GM21528 (cell line): ENCODE results near the gene CYP1B1.

Experiments
- ATAC-seq: cut with Tn5 transposase; IDR thresholded peaks from one replicate; pipeline ENCODE4 v1.9.1; 2021; ENCODE audit warnings: mild to moderate bottlenecking, moderate library complexity; ENCODE audit not compliant: unreplicated experiment, low FRiP score

Gene CYP1B1

DNA sequence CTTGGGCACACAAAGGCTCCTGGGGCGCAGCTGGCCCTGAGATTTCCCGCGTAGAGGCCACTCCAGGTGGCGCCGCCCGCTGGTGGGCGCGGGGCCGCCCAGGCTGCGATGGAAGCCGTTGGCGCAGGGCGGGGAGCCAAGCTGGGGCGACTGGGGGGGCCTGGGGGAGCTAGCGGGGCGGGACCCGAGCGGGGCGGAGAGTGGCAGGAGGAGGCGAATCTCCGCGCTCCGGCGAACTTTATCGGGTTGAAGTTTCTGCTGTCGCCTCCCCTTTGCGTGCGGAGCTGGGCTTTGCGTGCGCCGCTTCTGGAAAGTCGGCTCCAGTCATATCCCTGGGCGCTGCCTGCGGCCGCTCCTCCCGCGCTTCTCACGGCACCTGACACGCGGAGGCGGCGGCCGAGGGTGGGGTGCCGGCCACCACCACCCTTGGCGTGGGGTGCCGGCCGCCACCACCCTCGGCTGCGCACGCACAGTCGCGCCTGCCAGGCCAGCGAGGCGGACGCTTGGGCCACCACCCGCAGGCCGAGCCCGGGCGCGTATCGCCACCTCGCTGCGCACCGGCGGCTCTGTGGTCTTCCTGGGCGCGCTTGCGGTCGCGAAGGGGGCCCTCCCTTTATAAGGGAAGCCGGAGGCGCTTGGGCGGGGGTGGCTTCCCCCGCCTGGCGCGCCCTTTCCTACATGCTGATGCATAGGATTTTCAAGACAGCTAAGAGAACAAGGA is 919 bp upstream of the CYP1B1 start:
- peak; percentile 51 for ATAC-seq

DNA sequence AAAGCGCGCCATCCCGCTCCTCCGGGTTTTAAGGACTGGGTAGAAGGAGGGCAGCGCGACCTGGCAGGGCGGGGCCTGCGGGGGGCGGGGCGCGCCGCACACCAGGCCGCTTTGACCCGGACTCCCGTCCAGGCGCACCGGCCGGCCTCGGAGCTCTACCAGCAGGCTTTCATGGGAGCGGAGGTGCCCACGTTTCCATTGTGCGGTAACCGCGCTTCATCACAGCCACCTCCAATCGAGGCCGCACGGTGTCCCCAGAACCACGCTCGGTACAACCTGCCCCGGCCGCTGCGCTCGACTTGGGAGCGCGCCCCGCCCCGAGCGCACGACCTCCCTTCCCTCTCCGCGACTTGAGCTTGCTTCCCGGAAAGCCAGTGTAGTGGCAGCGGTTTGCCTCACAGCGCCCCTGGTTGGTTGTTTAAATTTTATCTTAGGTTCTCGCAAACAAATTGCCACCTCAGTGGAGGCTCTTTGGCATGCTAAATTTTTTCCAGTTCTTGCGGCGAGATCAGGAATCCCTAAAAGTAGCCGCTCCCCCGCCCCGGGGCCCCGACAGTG is 280 bp upstream of the CYP1B1 start:
- peak; percentile 53 for ATAC-seq

DNA sequence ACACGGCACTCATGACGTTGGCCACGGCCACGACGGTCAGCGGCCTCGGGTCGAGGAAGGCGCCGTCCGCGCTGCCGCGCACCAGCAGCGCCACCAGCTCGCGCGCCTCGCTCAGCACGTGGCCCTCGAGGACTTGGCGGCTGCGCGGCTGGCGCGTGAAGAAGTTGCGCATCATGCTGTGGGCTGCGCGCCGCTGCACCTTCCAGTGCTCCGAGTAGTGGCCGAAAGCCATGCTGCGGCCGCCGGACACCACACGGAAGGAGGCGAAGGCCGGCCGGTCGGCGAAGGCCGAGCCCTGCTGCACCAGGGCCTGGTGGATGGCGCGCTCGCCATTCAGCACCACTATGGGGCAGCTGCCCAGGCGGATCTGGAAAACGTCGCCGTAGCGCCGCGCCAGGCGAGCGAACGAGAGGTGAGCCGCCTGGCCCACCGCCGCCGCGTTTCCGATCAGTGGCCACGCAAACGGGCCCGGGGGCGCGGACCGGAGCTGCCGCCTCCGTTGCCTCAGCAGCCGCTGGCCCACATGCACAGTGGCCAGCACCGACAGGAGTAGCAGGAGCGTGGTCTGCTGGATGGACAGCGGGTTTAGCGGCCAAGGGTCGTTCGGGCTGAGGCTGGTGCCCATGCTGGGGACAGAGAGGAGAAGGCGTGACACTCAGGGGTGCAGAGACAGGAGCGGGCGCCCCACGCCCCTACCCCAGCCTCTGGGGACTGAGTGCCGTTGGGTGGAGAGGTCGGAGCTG is 1.0 kb downstream of the CYP1B1 start:
- no peak for ATAC-seq

DNA sequence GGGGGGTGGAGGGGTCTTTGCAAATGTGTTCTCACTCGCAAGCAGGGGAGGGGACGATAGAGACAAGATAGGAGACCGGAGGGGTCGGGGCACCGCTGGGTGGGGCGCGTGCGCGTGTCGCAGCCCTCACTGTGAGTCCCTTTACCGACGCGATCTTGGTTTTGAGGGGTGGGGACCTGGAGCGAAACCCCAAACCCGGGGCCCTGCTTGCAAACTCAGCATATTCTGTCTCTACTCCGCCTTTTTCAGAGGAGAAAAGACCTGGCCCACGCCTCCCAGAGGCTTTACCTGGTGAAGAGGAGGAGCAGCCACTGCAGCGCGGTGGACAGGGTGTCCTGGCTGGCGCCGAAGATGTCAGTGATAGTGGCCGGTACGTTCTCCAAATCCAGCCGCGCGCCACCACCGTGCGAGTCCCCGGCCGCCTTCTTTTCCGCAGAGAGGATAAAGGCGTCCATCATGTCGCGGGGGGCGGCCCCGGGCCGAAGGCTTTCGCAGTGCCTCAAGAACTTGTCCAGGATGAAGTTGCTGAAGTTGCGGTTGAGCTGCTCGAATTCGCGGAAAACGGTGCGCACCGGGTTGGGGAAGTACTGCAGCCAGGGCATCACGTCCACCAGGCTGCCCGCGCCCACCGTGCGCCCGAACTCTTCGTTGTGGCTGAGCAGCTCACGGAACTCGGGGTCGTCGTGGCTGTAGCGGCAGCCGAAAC is 1.7 kb downstream of the CYP1B1 start:
- ATAC-seq, result no peak

DNA sequence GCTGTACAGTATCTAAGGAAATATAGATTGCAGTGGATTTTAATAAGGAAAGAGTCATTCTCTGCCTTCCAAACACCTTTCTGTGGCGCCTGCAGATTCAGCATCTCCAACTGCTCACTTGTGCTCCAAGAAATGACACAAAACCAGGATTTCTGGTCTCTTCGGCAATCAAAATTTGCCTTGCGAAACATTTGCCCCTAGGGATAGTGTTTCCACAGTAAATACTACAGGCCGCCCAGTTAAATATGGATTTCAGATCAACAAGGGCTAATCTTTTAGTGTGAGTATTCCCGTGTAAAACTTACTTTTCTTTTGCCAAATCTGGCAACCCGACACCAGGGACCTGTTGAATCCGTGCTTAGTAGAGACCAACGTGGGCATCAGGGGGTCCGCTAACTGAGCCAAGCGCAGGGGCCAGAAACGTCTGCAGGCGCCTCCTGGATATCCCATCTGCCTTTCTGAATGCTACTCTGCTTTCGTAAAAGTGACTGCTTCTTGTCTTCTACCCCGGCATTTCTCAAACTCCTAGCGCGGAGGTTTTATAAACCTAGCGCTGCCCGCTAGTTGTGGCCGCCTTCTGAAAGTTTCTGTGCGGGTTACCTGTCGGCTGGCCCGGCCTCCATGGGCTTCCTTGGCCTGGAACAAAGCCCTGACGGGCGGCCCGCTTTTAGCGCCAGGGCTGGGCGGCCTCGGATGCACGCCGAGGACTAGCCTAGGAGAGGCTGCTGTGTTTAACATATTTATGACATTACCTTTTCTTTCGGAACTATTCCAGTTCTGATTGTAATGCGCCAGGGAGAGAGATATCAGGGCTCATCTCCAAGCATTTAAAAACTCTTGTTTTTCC is 2.5 kb downstream of the CYP1B1 start:
- ATAC-seq, result no peak

DNA sequence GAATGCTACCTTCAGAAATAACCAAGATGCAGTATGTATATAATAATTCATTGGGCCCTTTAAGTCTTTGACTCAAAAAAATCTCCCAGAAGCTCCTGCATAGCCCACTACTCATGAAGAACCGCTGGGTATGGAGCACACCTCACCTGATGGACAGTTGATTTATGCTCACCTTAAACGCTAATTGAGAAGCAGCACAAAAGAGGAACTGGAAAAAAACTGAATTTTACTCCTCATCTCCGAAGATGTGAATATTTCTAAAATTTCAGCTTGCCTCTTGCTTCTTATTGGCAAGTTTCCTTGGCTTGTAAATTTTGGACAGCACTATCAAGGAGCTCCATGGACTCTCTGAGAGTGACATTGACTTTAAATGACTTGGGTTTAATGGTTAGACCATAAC is 5.5 kb downstream of the CYP1B1 start:
- ATAC-seq, result no peak

DNA sequence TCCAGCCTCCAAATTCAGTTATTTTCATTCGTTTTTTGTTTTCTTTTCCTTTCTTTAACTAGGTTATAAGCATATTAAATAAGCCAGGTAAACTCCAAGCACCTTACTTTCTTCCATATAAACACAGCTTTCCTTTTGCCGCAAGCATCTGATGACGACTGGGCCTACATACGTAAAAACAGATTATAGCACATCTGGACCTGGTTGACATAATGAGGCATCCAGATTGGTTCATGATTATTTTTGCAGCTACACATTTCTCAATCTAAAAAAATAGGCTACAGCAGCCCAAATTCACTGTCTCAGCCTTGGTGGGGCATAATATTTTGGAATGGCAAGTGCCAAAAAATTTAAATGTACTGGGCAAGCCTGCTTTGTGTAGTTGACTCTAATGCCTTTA is 7.7 kb downstream of the CYP1B1 start:
- ATAC-seq, result no peak

DNA sequence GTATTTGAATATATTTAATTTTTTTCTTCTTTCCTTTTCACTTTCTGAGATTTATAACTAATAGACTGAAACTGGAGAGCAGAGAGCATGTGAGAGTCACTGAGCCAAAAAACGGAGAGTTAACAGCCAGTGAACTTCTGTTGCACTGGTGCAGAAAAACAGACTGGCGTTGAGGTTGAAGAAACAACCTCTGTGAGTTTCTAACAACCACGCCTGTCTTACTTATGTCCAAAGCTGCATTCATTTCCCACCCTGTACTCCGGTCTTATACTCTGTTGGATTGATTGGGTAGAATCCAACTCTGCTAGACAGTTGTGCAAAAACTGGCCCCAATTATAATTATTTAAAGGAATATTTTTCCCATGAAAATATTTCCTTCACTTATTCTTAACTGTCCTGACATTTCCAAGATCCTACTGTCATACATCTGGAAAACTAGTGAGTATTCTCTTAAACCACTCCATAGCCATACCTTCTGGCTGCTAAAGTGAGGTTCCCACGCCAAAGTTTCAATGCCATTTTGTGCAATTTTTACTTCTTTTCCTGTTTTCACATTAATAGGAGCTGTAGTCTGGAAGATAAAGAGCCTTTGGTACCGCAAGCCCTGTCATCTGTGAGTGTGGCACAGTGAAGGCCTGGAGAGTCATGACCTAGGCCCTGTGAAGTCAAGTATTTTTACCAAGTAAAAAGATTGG is 9.4 kb downstream of the CYP1B1 start:
- no peak for ATAC-seq

DNA sequence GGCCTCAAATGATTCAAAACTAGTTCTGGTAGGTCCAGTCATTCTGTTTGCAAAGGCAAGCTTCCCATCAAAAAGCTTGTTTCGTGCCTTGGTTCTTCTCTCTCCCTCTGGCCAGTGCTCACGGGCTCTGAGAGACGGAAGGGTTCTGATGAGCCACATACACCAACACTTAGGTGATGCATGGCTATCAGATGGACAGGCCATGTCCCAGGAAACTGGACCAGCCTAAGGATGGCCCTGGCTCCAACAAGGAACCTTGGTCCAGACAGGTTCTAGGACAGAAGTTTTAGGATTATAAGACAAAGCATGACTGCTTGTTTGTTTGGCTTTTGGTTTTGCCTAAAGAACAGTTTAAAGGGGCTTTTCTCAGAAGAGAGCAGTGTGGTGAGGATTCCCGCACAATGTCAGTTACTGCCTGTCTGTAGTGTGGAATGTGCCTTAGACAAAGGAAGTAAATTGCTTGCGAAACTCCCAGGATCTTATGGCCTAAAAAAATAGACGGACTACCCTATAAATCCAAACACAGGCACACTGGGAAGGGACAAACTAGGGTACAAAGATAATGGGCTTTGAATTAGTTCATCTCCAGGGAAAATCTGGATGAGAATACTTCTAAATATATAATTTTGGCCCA is 10.3 kb downstream of the CYP1B1 start:
- no peak for ATAC-seq

DNA sequence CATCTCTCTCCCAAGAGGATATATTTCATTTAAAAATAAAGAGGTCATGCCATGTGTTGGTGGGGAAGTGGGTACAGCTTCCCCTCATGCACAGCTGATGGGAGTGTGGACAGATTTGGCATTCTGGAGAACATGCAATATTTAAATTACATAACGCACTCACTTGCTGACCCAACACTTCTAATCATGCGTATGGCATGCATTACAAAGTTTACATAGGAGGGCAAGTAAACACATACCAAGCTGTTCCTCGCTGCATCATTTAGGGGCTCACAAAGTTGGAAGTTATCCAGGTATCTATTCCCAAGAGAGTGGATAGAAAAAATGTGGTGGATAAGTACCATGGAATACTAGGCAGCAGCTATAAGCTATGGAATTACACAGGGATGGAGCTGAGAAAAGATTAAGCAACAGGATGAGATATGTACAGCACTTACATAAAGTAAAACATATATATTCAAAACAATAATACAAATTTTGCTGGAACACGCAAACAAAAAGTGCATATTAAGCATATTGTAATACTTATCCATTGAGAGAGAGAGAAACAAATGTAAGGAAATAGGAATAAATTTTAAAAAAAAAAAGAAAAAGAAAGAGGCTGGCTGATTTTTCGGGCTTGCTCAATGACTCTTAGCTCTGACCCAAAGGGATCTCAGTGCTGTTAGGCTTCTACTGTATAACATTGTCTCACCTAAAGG is 11.0 kb downstream of the CYP1B1 start:
- ATAC-seq, result no peak

DNA sequence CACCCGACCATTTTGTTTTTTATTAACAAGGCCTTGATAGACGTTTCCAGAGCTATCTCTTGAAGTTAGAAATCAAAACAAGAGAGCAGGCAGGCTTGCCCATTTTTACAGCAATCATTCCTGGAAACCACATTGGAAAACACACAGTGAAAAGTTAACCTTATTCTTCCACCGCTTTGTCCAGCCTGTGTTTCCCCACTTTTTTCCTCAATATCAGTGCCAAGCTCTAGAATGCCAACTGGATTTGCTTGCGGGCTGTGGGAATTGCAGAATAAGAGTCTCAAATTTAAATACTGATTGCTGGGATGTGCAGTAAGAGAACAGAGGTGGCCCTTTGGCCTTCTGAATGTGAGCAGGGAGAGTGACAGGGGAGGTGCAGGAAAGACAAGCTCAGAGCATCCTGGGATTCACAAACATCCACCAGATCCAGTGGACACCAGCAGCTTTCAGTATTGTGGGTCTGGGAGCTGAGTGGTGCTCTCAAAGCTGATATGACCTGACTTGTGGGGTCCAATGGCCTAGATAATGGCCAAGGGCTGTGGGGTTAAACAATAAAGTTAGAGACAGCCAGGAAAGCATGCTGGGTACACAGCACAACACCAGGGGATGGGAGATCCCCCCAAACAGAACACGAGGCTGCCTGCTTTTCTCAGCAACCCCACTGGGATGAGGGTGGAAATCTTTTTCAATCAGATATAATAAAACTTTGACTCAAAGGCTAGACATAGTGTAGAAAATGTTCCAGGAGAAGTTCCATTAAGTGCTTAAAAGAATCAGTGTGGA is 15.5 kb downstream of the CYP1B1 start:
- ATAC-seq, result no peak

DNA sequence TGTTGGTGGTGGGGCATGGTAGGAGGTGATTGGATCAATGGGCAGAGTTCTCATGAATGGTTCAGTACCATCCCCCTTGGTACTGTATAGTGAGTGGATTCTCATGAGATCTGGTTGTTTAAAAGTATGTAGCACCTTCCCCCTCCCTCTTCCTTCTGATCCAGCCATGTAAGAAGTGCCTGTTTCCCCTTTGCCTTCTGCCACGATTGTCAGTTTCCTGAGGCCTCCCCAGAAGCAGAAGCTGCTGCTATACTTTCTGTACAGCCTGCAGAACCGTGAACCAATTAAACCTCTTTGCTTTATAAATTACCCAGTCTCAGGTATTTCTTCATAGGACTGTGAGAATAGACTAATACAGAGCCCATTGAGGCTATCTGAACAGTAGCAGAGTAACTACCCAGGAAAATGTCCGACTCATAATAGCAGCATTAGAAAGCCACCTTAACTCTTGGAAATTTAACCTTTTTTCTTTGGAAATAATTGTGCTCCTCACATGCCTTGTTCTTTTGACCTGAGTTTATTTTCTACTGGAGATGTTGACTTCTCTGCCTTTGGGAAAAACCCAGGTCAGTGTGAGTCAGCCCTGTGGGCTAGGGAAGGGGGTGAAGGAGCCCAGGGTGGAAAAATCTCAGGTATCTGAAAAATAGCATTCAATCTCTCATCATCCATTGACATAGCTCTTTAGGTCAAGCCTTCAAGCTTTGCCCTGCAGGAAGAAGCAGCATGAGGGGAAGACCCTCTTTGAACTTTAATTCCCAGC is 18.1 kb downstream of the CYP1B1 start:
- no peak for ATAC-seq

DNA sequence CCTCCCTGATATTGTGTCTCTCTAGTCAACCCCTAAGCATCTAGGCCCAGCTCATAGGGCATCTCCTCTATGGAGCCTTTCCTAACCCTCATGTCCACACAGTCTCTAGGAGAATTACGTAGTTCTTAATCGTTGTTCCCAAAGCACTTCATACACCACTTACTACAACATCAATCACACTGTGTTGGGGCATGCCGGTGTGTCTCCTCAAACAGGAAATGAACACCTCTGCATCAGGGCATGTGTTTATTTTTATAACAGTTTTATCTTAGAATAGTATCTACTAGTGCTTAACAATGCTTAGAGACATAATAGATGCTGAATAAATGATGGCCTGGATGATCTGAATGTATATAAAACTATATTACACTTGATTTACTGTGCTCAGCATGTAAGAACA is 19.7 kb downstream of the CYP1B1 start:
- no peak for ATAC-seq

DNA sequence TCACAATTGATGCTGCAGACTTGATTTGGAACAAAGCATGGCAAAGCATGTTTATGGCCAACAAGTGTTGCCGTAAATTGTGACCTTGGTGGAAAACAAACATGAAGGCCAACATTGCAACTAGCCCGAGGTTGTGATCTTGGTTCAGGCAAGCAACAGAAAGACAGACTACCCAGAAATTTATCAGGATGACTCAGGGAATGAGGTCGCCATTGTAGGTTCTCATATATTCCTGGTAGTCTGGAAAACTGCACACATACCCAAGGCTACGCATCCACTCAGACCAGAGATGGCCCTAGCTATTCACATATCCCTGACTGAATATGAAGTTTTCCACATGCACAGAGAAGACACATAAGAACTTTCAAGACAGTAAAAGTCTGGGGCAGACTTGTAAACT is 30.1 kb downstream of the CYP1B1 start:
- no peak for ATAC-seq

DNA sequence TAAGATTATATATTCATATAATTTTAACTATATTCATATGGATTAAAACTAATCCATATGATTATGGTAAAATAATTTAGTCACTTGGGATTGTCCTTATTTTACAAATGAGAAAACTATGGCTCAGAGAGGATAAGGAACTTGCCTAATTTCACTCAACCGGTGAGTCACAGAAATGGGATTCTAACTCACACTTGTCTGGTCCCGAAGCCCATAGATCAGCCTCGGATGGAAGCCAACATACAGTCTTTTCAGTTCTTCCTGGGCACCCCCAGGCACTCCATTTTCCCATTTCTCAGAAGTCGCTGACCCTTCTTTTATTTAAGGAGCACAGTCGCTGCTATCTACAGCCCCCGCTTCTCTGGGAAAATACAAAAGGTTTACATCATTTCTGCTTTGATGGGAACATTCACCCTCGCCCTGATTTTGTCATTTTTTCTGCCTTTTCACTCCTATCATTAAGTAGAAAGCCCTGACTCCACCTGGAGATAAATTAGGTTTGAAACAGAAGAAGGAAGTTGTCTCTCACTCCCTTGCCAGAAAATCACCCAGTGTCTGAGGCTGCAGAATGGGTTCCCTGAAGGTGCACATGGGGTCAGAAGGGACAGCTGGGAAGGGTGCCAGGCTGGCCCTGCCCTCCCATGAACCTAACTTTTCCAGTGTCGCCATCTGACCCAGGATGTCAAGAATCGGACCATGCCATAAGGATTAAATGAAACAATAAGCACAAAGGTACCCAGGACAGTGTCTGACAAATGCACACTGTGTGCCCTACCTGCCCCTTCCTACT is 36.6 kb downstream of the CYP1B1 start:
- no peak for ATAC-seq

DNA sequence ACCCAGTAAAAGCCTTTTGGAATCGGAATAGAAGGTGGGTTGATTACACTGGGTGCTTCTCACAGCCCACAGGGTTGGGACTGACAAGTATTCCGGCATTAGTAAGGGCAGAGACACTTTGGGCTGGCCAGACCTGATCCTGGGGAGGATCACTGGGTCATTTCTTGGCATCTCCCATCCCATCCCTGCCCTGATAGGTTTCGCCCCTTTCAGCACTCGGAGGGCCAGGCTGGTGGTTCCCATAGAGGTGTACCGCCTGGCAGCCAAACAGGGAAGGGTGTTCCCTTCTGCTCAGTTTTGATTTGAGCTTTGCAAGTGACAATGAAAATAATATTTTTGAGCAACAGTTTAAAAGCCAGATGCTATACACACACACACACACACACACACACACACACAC is 37.3 kb downstream of the CYP1B1 start:
- no peak for ATAC-seq
